Measurements from ENCODE around the gene SPDYE2. TPM values are rescaled to one million over a fixed set of nuclear protein-coding genes. Genes with fewer than 3 reads are reported as not detected.
"Not testable (repeated sequence)": the region's sequence is repeated elsewhere in the genome, so short reads cannot be mapped to it uniquely, and the experiment has no call there.

The SPDYE2 gene
- total RNA-seq, 1 experiment from 2014 or later = not detected

GRCh38 chr7:102604431-102605145, 53.6 kb downstream of the SPDYE2 start:
- not testable (repeated sequence) for DNase-seq (ENCODE audit: low read depth)

GRCh38 chr7:102606848-102607247, 55.8 kb downstream of the SPDYE2 start:
- DNase-seq (ENCODE audit: low read depth) = not testable (repeated sequence)

- not testable (repeated sequence) for DNase-seq (ENCODE audit: low read depth)
These were observed 58.7 kb downstream of the SPDYE2 start for GRCh38 chr7:102609734-102610133.

GRCh38 chr7:102610441-102610840, 59.4 kb downstream of the SPDYE2 start:
- not testable (repeated sequence) for DNase-seq (ENCODE audit: low read depth)

- not testable (repeated sequence) for DNase-seq (ENCODE audit: low read depth)
These were observed 60.1 kb downstream of the SPDYE2 start for GRCh38 chr7:102611013-102611674.

GRCh38 chr7:102611675-102612325, 60.8 kb downstream of the SPDYE2 start:
- not testable (repeated sequence) for DNase-seq (ENCODE audit: low read depth)

Other genes starting within 250 kb of the SPDYE2 start
- gene SPDYE6, start 194.8 kb upstream of the SPDYE2 start, total RNA-seq (2014; rRNA removed) = not detected in 2 replicates
- gene PRKRIP1, start 154.9 kb upstream of the SPDYE2 start, total RNA-seq (2014; rRNA removed) = 26.1 and 32.1 TPM in 2 replicates
- gene ORAI2, start 117.7 kb upstream of the SPDYE2 start, total RNA-seq (2014; rRNA removed) = 69.7 and 86.8 TPM in 2 replicates
- 20.4 and 25.5 TPM in 2 replicates for gene ALKBH4, start 86.4 kb upstream of the SPDYE2 start, total RNA-seq (2014; rRNA removed)
- 58.7 and 79.6 TPM in 2 replicates for gene LRWD1, start 86.2 kb upstream of the SPDYE2 start, total RNA-seq (2014; rRNA removed)
- gene POLR2J, start 72.3 kb upstream of the SPDYE2 start, total RNA-seq (2014; rRNA removed) = 25.1 and 42.8 TPM in 2 replicates
- gene RASA4B, start 33.4 kb upstream of the SPDYE2 start, total RNA-seq (2014; rRNA removed) = 0.40 and 1.2 TPM in 2 replicates
- gene UPK3BL2, start 7.5 kb upstream of the SPDYE2 start, total RNA-seq (2014; rRNA removed) = 1.0 and 4.3 TPM in 2 replicates
- 18.5 and 24.8 TPM in 2 replicates for gene POLR2J3, start 21.4 kb downstream of the SPDYE2 start, total RNA-seq (2014; rRNA removed)
- 1.0 and 4.4 TPM in 2 replicates for gene RASA4, start 65.5 kb downstream of the SPDYE2 start, total RNA-seq (2014; rRNA removed)
- gene UPK3BL1, start 91.6 kb downstream of the SPDYE2 start, total RNA-seq (2014; rRNA removed) = 20.1 and 21.9 TPM in 2 replicates
- not detected in 2 replicates for gene SPDYE2B, start 99.1 kb downstream of the SPDYE2 start, total RNA-seq (2014; rRNA removed)
- 0.86 and 2.4 TPM in 2 replicates for gene POLR2J2, start 120.4 kb downstream of the SPDYE2 start, total RNA-seq (2014; rRNA removed)
- gene FAM185A, start 197.8 kb downstream of the SPDYE2 start, total RNA-seq (2014; rRNA removed) = 10.8 and 13.6 TPM in 2 replicates

Data from LHCN-M2 (cell line).